HG02870 (cell line): ENCODE measurements around the gene PRELID2.
"Not testable (repeated sequence)": the region's sequence is repeated elsewhere in the genome, so short reads cannot be mapped to it uniquely, and the experiment has no call there.

Experiments
- ATAC-seq: cut with Tn5 transposase; IDR thresholded peaks from one replicate; pipeline ENCODE4 v1.9.1; 2021; ENCODE audit warnings: mild to moderate bottlenecking, moderate library complexity; ENCODE audit not compliant: unreplicated experiment

The PRELID2 gene

DNA sequence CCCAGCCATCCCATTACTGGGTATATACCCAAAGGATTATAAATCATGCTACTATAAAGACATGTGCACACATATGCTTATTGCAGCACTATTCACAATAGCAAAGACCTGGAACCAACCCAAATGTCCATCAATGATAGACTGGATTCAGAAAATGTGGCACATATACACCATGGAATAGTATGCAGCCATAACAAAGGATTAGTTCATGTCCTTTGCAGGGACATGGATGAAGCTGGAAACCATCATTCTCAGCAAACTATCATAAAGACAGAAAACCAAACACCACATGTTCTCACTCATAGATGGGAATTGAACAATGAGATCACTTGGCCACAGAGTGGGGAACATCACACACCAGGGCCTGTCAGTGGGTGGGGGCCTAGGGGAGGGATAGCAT, 36.6 kb downstream of the PRELID2 start:
- ATAC-seq: not testable (repeated sequence)

DNA sequence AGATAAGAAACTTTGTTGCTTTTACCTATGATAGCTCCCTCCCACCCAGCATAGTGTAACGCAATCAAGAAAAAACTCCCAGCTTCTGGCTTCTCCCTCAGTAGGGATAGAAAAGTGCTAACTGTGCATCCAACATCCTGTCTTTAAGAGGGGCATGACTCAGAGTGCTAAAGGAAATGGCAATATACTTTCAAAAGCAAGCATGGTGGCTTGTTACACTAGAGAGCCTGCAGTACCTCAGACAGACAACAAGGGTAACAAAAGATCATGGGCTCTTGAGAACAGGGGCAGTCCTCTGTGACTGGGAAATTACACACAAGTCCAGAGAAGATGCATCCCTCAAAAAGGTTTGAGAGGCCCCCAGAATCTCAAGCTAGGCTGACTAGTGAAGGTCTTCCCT, 37.8 kb downstream of the PRELID2 start:
- ATAC-seq: no peak

DNA sequence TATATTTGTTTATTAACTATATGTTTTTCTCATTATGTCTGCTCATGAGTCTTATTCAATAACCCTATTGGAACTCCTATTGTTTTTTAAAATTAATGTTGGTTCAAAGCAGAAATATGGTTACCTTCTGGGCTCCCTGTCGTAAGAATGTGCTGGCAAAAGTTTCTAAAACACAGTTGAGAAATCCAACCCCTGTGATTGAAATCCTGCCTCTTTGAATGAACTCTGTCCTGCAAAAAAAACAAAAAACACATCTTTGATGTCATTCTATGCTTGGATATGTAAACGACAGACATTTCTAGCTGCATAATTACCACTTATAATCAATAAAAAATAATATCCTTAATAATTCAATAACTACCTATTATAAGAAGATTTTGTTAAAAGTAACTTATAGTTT, 38.8 kb downstream of the PRELID2 start:
- no peak for ATAC-seq

DNA sequence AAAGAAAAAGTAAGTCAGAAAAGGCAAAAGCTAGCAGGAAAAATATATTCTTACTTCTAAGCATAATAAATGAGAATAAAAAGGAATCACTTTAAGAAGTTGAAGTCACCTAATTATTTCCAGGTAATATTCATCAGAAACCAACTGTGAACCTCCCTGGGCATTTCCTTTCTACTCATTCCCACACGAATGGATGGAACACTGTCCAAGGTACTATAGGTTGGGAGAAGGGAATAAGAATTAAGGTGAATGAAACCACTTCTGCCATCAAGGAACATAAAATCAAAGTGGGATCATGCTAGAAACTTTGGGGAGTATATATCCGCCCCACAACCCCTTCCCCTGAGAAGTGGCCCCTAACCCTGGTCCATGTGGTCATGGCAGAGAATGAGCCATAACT, 41.6 kb downstream of the PRELID2 start:
- ATAC-seq: no peak

DNA sequence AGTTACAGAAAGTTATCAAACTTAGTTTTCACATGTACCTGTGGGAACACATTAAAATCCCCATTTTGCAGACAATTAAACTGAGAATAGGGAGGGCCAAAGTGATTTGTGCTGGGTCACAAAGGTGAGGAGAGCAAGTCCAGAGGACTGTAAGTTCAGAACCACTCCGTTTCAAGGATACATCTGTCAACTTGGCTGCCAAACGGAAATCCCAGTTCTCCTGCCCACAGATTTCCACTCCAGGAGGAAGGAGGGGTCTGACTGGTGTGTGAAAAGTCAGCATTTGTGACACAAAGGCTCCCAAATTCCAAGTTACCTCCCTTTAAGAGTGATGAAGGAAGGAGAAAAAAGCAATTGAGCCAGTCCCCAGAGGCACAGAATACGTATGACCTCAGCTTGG, 42.3 kb downstream of the PRELID2 start:
- ATAC-seq: no peak

DNA sequence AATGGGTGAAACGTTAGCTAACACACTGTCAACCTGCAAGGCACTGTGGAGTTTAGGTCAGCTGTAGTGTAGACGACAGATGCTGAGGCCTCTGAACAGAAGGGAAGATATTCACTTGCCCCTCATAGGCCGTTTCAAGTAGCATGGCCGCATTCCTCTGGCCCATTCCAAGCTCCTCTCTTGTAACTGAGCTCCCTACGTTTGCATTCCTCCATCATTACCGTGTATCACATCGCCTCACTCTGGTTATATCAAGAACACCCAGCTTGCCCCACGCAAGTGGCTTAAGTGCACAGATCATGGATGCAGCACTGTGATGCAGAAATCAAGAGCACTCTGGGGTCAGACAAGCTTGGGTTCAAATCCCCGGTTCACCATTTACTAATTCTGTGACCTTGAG, 43.3 kb downstream of the PRELID2 start:
- ATAC-seq: no peak

DNA sequence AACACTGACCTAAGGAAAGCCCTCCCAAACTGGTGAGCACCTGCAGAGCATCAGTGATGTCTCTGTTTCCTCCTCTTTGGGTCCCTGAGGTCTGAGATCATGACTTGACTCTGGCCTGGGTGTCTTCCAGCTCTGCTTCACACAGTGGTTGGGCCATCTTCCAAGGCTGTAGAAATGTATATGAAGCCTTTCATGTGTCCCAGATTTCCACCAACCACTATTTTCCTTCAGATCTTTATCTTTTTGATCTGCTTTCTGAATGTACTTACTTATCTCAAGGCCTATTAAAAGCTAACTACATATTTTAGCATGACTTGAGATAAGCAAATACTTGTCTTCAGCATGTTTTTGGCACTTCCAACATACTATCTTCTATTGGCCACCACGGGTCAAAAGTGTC, 47.1 kb downstream of the PRELID2 start:
- no peak for ATAC-seq

DNA sequence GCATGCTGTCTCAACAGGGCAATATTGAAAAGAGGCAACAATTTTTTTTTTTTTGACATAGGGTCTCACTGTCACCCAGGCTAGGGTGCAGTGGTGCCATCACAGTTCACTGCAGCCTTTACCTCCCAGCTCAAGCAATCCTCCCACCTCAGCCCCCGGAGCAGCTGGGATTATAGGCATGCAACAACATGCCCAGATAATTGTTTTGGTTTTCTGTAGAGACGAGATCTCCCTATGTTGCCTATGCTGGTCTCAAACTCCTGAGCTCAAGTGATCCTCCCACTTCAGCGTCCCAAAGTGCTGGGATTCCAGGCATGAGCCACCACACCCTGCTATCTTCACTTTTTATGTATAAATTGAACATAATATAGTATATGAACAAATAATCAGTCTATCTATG, 47.6 kb downstream of the PRELID2 start:
- ATAC-seq: no peak

DNA sequence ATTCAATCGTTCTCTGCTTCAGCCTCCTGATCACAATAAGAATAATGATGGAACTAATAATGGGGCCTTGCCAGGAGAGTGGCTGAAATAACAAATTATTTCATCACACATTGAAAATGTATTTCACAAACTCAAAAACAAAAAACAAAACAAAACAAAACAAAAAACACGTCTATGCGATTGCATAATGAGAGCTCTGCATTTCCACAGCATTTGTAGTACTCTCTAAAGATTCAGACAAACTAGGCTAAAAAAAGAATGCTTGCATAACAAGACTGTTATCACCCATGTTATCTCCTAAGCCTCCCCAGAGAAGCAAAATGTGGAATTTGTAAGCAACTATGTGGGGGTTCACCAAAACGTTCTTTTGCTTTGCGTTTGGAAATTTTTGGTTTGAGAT, 48.1 kb downstream of the PRELID2 start:
- no peak for ATAC-seq

DNA sequence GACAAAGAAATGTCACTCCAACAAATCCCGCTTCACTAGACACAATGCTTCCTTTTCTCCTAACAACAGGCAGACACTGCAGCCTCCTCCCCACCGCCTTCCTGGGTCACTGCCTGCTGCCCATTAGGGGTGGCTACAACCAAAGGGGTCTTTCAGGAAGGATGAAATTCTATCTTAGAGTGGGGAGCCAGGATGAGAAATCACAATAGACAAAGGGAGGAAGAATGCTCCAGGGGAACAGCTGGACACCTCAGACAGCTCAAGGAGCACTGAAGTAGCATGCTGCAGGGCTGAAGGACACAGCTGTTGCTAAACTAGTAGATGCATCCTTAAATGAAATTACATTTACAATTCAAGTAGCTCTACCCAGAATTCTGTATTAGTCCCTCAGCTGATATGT, 54.2 kb downstream of the PRELID2 start:
- no peak for ATAC-seq

DNA sequence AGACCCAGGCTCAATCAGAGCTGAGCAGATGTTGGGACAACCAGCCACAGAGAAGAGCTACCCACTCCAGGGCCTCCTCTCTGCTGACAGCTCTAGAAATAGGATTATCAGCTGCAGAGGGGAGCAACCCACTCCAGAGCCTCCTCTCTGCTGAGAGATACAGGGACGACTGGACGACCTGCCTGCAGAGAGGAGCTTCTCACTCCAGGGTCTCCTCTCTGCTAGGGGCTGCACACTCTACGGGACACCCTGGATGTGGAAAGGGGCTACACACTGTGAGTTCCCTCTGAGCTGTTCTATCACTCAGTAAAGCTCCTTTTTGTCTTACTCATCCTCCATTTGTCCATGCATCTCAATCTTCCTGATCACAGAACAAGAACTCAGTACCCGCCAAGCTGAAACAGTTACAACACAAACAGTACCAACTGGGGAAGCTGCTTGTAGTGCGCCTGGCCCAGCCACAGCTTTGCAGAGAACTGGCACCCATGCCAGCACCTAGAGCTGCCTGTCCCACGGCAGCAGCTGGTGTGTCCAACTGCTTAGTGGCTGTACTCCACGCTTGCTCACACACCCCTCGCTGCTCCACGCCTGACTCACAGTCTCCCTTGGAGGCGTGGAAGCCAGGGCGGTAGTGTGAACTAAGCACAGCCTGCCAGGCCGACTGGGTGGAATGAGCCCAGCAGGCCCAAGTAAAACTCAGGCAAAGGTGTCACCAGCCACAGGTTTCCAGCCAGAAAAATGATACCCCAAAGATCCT, 56.8 kb downstream of the PRELID2 start:
- ATAC-seq: no peak

DNA sequence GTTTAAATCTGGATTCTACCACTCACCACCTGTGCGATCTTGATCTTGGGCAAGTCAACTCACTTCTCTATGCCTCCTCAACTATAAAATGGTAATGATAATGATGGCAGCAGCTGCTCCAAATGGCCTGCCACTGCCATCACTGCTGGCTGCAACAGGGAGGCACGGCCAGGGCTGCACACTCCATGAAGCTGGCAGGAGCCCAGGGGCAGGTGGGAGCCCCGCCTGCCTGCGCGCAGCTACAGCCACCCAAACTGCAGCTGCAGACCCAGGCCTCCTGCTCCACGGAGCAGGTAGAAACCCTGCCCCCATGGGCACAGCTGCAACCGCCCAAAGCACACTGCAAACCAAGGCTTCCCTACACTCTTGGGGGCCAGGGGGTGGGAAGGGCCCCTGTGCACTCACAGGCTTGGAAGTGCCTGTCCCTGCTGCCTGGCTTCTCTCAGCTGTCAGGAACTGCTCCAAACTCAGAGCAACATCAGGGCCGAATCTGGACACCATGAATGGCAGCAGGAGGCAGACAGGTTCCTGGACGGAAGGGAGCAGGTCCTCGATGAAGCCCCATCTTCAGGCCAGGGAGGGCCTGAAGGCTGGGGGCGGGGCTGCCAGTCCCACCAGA, 57.6 kb downstream of the PRELID2 start:
- ATAC-seq: no peak

DNA sequence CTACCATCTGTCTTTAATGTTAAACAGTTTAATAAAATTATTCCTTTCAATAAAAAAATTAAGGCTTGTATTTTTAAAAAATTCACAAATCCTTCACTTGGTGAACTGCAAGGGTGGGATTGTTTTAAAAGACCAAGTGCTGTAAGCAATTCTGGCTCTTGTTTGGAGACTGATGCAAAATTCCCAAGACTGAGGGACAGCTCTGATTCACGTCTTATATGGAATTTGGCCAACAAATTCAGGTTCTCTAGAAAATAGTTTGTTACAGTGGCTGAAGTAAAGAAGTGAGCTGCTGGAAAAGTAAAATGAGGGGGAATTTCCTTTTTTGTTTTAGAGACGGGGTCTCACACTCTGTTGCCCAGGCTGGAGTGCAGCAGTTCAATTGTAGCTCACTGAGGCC, 58.3 kb downstream of the PRELID2 start:
- no peak for ATAC-seq

DNA sequence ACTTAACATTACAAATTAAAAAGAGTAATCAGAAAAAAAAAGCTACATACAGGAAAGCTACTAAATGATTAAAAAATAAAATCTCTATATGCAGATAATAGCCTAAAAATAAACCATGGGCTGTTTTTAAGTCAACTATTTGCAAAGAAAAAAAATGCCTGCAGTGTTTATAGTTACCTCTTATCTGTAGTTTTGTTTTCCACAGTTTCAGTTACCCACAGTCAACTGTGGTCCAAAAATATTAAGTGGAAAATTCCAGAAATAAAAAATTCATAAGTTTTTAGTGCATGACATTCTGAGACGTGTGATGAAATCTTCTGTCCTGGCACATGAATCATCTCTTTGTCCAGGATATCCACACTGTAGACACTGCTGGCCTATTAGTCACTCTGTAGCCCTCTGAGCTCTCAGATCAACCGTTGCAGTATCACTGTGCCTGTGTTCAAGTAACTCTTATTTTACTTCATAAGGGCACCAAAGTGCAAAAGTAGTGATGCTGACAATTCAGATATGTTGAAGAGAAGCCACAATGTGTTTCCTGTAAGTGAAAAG, 59.2 kb downstream of the PRELID2 start:
- ATAC-seq: no peak

DNA sequence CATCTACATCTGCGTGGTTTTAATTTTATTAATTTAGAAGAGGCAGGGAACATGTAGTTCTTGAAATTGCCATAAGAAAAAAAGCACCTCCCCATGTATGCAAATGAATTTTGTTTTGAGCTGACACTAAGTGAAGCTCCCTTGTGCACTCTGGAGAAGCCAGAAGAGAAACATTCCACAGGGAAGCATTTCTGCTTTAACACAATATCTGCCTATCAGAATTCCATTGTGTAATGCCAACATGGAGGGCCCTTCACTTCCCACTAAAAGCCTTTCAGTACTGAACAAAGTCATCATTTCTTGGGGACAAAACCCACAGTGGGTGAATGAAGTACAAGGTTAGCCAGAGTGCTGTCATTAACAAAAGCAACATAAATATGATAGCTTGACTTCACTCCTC, 59.7 kb downstream of the PRELID2 start:
- ATAC-seq: no peak

DNA sequence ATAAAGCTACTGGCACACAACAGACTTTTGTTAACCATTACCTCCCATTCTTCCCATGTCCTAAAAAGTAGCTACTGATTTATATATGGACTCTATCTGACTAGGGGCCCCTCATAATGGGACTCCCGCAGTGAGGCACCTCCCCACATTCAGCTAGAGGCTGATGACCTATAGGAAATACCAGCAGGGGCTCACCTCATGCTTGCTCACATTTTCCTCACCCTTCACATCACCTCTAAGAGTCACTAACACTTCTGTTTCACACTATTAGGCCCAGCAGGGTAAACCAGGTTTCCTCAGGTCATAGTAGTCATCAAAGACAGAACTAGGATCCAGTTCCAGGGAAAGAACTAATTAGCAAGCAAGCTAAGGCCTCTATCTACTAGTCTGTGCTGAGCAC, 60.7 kb downstream of the PRELID2 start:
- ATAC-seq: no peak

DNA sequence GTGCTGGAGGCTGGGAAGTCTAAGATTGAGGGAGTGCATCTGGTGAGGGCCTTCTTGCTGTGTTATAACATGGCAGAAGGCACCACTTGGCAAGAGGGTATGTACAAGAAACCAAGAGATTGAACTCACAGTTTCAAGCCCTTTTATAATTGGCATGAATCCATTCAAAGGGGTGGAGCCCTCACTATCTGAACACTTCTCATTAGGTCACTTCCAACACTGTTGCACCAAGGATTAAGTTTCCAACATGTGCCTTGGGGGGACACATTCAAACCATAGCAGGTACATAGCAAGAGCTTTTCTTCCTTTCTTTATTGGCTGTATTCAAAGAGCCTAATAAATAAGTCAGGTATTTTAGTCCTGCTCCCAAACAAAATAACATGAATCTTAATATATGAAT, 62.7 kb downstream of the PRELID2 start:
- ATAC-seq: no peak

DNA sequence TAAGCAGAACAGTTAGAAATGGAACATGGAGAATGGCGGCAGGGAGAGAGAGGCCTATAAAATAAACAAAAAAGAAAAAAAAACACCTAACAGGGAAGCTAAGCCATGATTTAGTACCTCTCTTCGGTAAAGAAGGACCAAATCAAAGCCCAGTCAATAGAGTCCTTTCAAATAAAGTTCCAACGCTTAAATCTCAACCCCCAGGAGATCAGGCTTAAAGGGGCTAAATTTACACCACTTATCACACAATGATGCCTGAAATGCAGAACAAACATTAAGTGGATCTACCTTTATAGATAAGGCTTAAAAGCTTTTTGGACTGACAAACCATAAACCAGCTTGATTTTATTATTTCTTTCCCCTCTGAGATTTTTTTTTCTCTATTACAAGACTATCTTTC, 66.3 kb downstream of the PRELID2 start:
- ATAC-seq: no peak

DNA sequence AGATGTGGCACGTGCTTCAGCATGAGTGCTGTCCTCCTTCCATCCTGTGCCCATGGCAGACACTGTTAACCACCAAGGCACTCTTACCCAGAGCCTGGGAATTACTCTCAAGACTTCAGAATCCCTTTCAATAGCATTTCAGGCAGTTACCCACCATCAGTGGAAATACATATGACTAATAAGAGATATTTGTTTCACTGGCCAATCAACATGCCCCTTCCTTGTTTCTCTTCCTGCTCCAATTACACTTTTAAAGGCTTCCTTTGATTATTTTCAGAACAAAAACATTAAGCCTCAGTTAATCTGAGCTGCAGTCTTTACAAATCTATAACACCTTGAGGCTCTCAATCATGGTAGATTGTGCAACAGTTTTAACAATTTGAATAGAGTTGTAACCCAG, 70.8 kb downstream of the PRELID2 start:
- no peak for ATAC-seq

DNA sequence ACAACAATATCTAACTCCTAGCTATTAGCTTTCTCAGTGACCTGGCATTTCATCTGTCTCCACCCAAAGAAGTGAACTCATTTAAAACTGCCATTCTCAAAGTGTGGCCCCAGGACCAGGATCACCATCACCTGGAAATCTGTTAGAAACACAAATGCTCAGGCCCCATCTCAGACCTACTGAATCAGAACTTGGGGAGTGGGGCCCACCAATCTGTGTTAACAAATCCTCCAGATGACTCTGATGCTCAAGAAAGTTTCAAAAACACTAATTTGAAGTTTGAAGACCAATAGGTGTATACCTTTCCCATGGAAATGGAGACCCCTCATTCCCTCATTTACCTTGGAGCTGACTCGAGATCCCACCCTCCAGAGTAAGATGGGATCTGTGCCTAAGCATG, 72.3 kb downstream of the PRELID2 start:
- ATAC-seq: no peak

DNA sequence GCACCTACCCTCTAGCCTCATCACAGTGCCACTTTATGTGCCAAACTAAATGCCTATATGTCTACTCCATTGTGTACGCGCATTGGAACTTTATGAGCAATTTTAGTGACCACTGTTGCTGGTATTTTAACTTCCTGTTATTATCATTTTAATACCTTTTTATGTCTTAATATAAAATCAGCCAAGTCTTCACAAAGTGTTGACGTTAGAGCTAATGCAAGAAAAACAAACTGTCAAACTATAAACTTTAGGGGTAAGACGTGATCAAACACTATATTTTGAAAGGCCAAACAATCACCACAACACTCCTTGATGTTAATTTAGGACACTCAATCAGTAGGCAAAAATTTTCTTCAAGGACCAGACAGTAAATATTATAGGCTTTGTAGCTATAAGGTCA, 73.9 kb downstream of the PRELID2 start:
- ATAC-seq: no peak

DNA sequence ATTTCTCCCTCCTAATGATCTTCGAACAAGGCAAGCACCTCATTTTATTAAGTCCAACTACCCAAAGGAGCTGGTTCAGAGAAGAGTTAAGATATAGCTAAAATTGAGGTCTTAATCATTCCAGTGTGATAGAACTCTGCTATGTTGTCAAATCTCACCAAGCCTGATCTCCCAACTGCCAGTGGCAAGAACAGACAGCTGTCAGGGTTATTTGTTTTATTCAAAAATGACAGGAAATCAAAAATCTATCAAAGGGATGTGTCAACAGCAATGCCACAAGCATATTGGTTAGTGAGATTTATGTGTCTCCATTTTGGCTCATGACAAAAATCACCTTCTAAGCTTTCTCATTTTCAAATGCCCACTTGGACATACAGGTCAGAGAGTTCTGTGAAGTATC, 74.5 kb downstream of the PRELID2 start:
- no peak for ATAC-seq

DNA sequence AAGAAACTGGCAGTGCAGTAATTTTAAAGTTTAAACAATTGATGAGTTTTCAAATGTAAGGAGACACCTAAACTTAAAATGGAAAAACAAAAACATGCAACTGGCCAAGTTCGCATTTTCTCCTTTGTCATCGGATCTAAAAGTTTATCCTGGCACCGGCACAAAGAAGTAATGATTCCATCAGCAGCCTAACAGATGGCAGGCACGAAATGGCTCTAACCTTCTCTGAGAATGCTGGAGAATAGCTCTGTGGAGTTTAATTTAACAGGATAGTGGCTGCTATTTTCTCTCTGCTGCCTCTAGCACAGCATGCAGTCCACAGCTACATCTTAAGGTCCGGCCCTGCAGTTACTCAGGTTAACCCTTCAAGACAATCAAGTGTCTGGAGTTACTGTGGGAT, 82.2 kb downstream of the PRELID2 start:
- no peak for ATAC-seq
